ENCODE measurements around the gene P2RX3.
"Not testable (repeated sequence)": the region's sequence is repeated elsewhere in the genome, so short reads cannot be mapped to it uniquely, and the experiment has no call there.

Gene P2RX3

GRCh38 chr11:57396744-57397143 is 58.6 kb downstream of the P2RX3 start:
- H3K36me3 ChIP-seq (ENCODE audit: control insufficient read depth, low read depth, low read length): no peaks in the 10 kb centered on the region
- H3K27ac ChIP-seq (ENCODE audit: low read length): no peak overlapping the region
- peaks cover 4% of the 10 kb centered on the region for H3K27me3 ChIP-seq (ENCODE audit: control insufficient read depth, insufficient read depth, low read length)
- no peak overlapping the region for H3K9ac ChIP-seq (ENCODE audit: low read length)
- no peaks in the 10 kb centered on the region for H3K4me1 ChIP-seq (ENCODE audit: control insufficient read depth, low read depth, low read length)
- H3K9me3 ChIP-seq (ENCODE audit: control insufficient read depth, low read depth, low read length): no peaks in the 10 kb centered on the region
- no peak overlapping the region for H3K4me3 ChIP-seq (ENCODE audit: low read length)

GRCh38 chr11:57397394-57397990 is 59.3 kb downstream of the P2RX3 start:
- Histone ChIP-seq H3K36me3 (ENCODE audit: control insufficient read depth, low read depth, low read length) (no peaks in the 10 kb centered on the region), H3K4me1 (ENCODE audit: control insufficient read depth, low read depth, low read length) (no peaks in the 10 kb centered on the region), H3K4me3 (ENCODE audit: low read length) (no peak overlapping the region), H3K27ac (ENCODE audit: low read length) (no peak overlapping the region), H3K9ac (ENCODE audit: low read length) (no peak overlapping the region), H3K9me3 (ENCODE audit: control insufficient read depth, low read depth, low read length) (no peaks in the 10 kb centered on the region), H3K27me3 (ENCODE audit: control insufficient read depth, insufficient read depth, low read length) (peaks cover 4% of the 10 kb centered on the region)

GRCh38 chr11:57399221-57399620 is 61.1 kb downstream of the P2RX3 start:
- Histone ChIP-seq H3K4me1 (ENCODE audit: control insufficient read depth, low read depth, low read length) (no peaks in the 10 kb centered on the region), H3K4me3 (ENCODE audit: low read length) (no peak overlapping the region), H3K27me3 (ENCODE audit: control insufficient read depth, insufficient read depth, low read length) (peaks cover 4% of the 10 kb centered on the region), H3K9ac (ENCODE audit: low read length) (no peak overlapping the region), H3K9me3 (ENCODE audit: control insufficient read depth, low read depth, low read length) (no peaks in the 10 kb centered on the region), H3K27ac (ENCODE audit: low read length) (no peak overlapping the region), H3K36me3 (ENCODE audit: control insufficient read depth, low read depth, low read length) (no peaks in the 10 kb centered on the region)

DNA sequence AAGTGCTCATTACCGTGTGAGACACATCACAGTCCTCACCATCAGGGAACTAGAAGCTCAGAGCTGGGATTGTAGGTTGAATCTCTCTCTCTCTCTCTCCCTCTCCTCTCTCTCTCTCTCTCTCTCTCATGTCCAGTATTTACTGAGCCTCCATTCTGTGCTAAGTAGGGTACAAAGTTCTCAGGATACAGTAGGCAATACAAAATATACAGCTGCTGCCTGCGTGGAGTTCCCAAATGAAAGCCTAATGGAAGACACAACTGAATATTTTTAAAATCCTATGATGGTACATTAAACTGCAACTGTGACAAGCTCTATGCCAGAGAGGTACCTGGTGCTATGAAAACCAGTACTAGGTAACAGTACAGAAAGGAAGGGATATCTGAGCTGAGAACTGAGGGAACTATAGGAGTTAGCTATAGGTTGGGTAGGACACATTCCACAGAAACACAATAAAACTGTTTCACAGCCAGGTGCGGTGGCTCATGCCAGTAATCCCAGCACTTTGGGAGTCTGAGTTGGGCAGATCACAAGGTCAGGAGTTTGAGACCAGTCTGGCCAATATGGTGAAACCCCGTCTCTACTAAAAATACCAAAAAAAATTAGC is 61.9 kb downstream of the P2RX3 start:
- H3K9me3 ChIP-seq (ENCODE audit: control insufficient read depth, low read depth, low read length): no peaks in the 10 kb centered on the region
- H3K36me3 ChIP-seq (ENCODE audit: control insufficient read depth, low read depth, low read length): no peaks in the 10 kb centered on the region
- H3K27ac ChIP-seq (ENCODE audit: low read length): no peak overlapping the region
- no peak overlapping the region for H3K9ac ChIP-seq (ENCODE audit: low read length)
- H3K4me3 ChIP-seq (ENCODE audit: low read length): no peak overlapping the region
- peaks cover 4% of the 10 kb centered on the region for H3K27me3 ChIP-seq (ENCODE audit: control insufficient read depth, insufficient read depth, low read length)
- no peaks in the 10 kb centered on the region for H3K4me1 ChIP-seq (ENCODE audit: control insufficient read depth, low read depth, low read length)

GRCh38 chr11:57402188-57403002 is 64.2 kb downstream of the P2RX3 start:
- H3K9ac ChIP-seq (ENCODE audit: low read length): no peak overlapping the region
- H3K9me3 ChIP-seq (ENCODE audit: control insufficient read depth, low read depth, low read length): no peaks in the 10 kb centered on the region
- no peak overlapping the region for H3K4me3 ChIP-seq (ENCODE audit: low read length)
- no peaks in the 10 kb centered on the region for H3K27me3 ChIP-seq (ENCODE audit: control insufficient read depth, insufficient read depth, low read length)
- no peaks in the 10 kb centered on the region for H3K4me1 ChIP-seq (ENCODE audit: control insufficient read depth, low read depth, low read length)
- H3K36me3 ChIP-seq (ENCODE audit: control insufficient read depth, low read depth, low read length): peaks cover 5% of the 10 kb centered on the region
- H3K27ac ChIP-seq (ENCODE audit: low read length): no peak overlapping the region

- peaks cover 13% of the 10 kb centered on the region for H3K36me3 ChIP-seq (ENCODE audit: control insufficient read depth, low read depth, low read length)
- H3K9me3 ChIP-seq (ENCODE audit: control insufficient read depth, low read depth, low read length); H3K9ac ChIP-seq (ENCODE audit: low read length); H3K4me3 ChIP-seq (ENCODE audit: low read length); H3K27me3 ChIP-seq (ENCODE audit: control insufficient read depth, insufficient read depth, low read length); H3K4me1 ChIP-seq (ENCODE audit: control insufficient read depth, low read depth, low read length); H3K27ac ChIP-seq (ENCODE audit: low read length): not testable (repeated sequence)
These were observed 65.0 kb downstream of the P2RX3 start for GRCh38 chr11:57403003-57403801.

- no peak overlapping the region for H3K27ac ChIP-seq (ENCODE audit: low read length)
These were observed 65.6 kb downstream of the P2RX3 start for GRCh38 chr11:57403802-57404147.

GRCh38 chr11:57405271-57405860 is 67.2 kb downstream of the P2RX3 start:
- Histone ChIP-seq H3K27ac (ENCODE audit: low read length) (no peak overlapping the region), H3K9ac (ENCODE audit: low read length) (no peak overlapping the region), H3K9me3 (ENCODE audit: control insufficient read depth, low read depth, low read length) (no peaks in the 10 kb centered on the region), H3K4me3 (ENCODE audit: low read length) (no peak overlapping the region), H3K36me3 (ENCODE audit: control insufficient read depth, low read depth, low read length) (peaks cover 27% of the 10 kb centered on the region), H3K4me1 (ENCODE audit: control insufficient read depth, low read depth, low read length) (no peaks in the 10 kb centered on the region), H3K27me3 (ENCODE audit: control insufficient read depth, insufficient read depth, low read length) (no peaks in the 10 kb centered on the region)

More at GRCh38 chr11:57403802-57404147, 65.6 kb downstream of the P2RX3 start:
- Histone ChIP-seq H3K4me1 (ENCODE audit: control insufficient read depth, low read depth, low read length) (no peaks in the 10 kb centered on the region), H3K36me3 (ENCODE audit: control insufficient read depth, low read depth, low read length) (peaks cover 18% of the 10 kb centered on the region), H3K4me3 (ENCODE audit: low read length) (no peak overlapping the region), H3K9me3 (ENCODE audit: control insufficient read depth, low read depth, low read length) (no peaks in the 10 kb centered on the region), H3K27me3 (ENCODE audit: control insufficient read depth, insufficient read depth, low read length) (no peaks in the 10 kb centered on the region), H3K9ac (ENCODE audit: low read length) (no peak overlapping the region)

- Histone ChIP-seq H3K4me3 (ENCODE audit: low read length) (no peak overlapping the region), H3K36me3 (ENCODE audit: control insufficient read depth, low read depth, low read length) (peaks cover 30% of the 10 kb centered on the region), H3K9ac (ENCODE audit: low read length) (no peak overlapping the region), H3K4me1 (ENCODE audit: control insufficient read depth, low read depth, low read length) (no peaks in the 10 kb centered on the region), H3K9me3 (ENCODE audit: control insufficient read depth, low read depth, low read length) (no peaks in the 10 kb centered on the region), H3K27me3 (ENCODE audit: control insufficient read depth, insufficient read depth, low read length) (no peaks in the 10 kb centered on the region), H3K27ac (ENCODE audit: low read length) (no peak overlapping the region)
These were observed 68.3 kb downstream of the P2RX3 start for GRCh38 chr11:57406337-57406904.

DNA sequence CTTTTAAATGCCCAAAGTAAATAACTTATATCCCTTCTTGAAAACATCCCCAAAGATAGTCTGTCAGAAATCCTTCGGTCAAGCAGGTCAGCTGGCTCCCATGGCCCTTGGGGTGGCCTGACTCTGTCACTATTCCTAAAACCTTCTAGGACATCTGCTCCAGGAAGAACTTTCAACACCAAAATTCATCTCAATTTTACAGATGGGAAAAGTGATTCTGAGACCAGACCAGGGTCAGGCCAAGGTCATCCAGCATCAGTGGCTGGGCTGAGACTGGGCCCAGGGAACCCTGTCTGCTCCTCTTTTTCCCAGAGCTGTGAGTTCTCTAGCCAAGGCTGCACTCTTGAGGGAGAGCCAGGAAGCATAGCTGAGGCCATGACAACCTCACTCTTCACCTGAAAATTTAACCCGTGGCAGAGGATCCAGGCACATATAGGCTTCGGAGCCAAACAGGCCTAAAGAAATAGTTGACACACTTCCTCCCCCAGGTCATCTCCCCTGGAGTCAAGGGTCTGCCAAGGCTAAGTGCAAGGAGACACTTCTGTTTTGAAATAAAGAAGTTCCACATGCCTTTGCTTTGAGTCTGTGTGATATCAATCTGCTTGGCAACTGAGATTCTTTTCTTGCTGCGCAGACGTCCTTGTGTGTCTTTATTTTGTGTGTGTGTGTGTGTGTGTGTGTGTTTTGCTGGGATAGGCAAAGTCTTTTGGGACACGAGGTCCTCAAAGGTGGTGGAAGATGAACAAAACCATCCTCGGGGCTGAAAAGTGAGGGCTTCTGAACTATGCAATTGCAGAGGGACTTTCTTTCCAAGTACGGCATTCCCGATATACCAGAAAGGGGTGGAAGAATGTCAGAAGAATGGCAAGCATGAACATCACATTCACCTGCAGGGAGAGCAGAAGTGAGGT is 69.1 kb downstream of the P2RX3 start:
- Histone ChIP-seq H3K4me3 (ENCODE audit: low read length) (no peak overlapping the region), H3K9me3 (ENCODE audit: control insufficient read depth, low read depth, low read length) (no peaks in the 10 kb centered on the region), H3K27ac (ENCODE audit: low read length) (no peak overlapping the region), H3K9ac (ENCODE audit: low read length) (no peak overlapping the region), H3K36me3 (ENCODE audit: control insufficient read depth, low read depth, low read length) (peaks cover 30% of the 10 kb centered on the region), H3K27me3 (ENCODE audit: control insufficient read depth, insufficient read depth, low read length) (no peaks in the 10 kb centered on the region), H3K4me1 (ENCODE audit: control insufficient read depth, low read depth, low read length) (no peaks in the 10 kb centered on the region)

All from iPS-18a (cell line).